ENCODE data around the gene UGT8. TPM values are rescaled to one million over a fixed set of nuclear protein-coding genes. Genes with fewer than 3 reads are reported as not detected.

UGT8 gene
- total and polyA plus RNA-seq, 4 donors, result not detected

DNA sequence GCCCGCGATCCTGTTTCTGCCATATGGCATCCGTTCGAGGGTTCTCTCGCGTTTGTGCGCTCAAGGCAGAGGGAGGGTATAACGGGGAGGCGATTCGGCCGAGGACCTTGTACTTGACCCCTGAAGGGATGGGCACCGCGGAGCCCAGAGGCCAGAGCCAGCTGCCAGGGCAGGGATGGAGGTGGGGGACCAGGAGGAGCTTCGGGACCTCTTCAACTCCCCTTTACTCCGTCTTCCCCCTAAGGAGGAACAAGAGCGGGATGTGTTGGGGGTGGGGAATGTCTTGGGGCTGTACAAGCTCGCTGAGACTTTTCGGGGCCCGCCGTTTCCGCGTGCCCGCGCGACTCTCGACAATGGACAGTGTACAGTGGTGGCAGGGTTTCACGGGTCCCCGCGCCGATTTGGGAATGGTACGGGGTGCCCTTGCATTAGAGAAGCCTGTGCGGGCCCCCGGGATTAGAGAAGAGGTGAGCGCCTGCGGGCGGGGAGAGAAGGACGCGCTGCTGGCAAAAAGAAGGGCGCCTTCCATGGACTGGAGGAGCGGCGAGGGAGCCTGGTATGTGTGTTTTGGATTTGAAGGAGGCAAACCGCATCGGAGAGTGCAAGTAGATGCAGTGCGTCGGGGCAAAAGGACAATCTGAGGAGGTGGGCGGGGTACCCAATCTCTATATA, 760 bp downstream of the UGT8 start:
- no peak for TF ChIP-seq RXRA (IDR thresholded peaks at IDR 0.05)
- no peak for TF ChIP-seq ZBTB33 (IDR thresholded peaks at IDR 0.05)
- WGBS, result 3% methylated on average over 46 of the region's 46 CpGs
- Histone ChIP-seq H3K9me3 (ENCODE audit: control insufficient read depth in 4 of 4, low read length in 3 of 4) (no peaks in the 10 kb centered on the region), H3K4me1 (ENCODE audit: control insufficient read depth in 4 of 4, insufficient read depth in 4 of 4, low read length in 3 of 4) (peaks cover 3 to 19% (median 10%) of the 10 kb centered on the region in 4 donors), H3K27ac (ENCODE audit: low read depth in 1 of 2, low read length in 2 of 2) (no peak overlapping the region), H3K27me3 (ENCODE audit: control insufficient read depth in 4 of 4, insufficient read depth in 4 of 4, low read length in 3 of 4) (peaks cover 0 to 10% (median 5%) of the 10 kb centered on the region in 4 donors), H3K4me3 (ENCODE audit: low read depth in 1 of 3, low read length in 3 of 3) (peak overlapping the region in 1 of 3 donors; percentile 15), H3K9ac (ENCODE audit: low read depth in 1 of 2, low read length in 2 of 2) (no peak overlapping the region), H3K36me3 (ENCODE audit: control insufficient read depth in 4 of 4, insufficient read depth in 3 of 4, low read depth in 1 of 4, low read length in 3 of 4) (no peaks in the 10 kb centered on the region)
- no peak for DNase-seq (ENCODE audit: low spot score)

DNA sequence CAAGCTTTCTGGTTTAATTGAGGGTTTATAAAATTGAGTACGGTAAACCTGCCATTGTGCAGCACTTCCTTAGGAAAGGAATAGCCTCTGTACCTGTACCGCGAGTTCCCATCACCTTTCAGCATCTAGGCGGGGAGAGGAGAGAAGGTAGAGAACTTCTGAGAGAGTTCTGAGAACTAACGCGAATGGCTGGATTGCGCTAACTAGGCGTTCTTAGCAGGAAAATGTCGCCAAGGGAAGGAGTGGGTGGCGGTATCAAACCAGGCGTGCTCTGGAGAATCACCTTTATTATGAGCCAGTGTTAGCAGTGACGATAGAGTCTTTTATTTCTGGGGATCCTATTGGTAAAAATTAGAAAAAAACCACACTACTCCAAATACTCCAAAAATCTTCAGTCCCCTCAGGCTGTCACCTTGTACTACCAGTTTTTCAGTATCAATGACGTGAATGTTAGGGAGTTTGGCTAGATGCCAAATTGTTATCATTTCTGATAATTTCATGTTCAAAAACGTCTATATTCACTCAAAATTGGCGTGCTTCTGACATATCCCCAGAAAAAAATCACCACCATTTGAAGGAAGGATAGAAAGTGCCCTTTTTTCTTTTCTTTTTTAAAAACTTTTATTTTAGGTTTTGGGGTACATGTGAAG, 1.4 kb downstream of the UGT8 start:
- Histone ChIP-seq H3K9me3 (ENCODE audit: control insufficient read depth in 4 of 4, low read length in 3 of 4) (no peaks in the 10 kb centered on the region), H3K36me3 (ENCODE audit: control insufficient read depth in 4 of 4, insufficient read depth in 3 of 4, low read depth in 1 of 4, low read length in 3 of 4) (no peaks in the 10 kb centered on the region), H3K27ac (ENCODE audit: low read depth in 1 of 2, low read length in 2 of 2) (no peak overlapping the region), H3K4me1 (ENCODE audit: control insufficient read depth in 4 of 4, insufficient read depth in 4 of 4, low read length in 3 of 4) (peaks cover 3 to 19% (median 10%) of the 10 kb centered on the region in 4 donors), H3K9ac (ENCODE audit: low read depth in 1 of 2, low read length in 2 of 2) (no peak overlapping the region), H3K27me3 (ENCODE audit: control insufficient read depth in 4 of 4, insufficient read depth in 4 of 4, low read length in 3 of 4) (peaks cover 0 to 10% (median 5%) of the 10 kb centered on the region in 4 donors), H3K4me3 (ENCODE audit: low read depth in 1 of 3, low read length in 3 of 3) (no peak overlapping the region)
- 11% methylated on average over 15 of the region's 15 CpGs for WGBS
- TF ChIP-seq MAX (IDR thresholded peaks at IDR 0.05), result no peak
- no peak for TF ChIP-seq GABPA (IDR thresholded peaks at IDR 0.05 in 1 of 2, conservative IDR thresholded peaks at IDR 0.05 in 1 of 2)
- DNase-seq (ENCODE audit: low spot score), result no peak

- peaks cover 3 to 19% (median 10%) of the 10 kb centered on the region in 4 donors for H3K4me1 ChIP-seq (ENCODE audit: control insufficient read depth in 4 of 4, insufficient read depth in 4 of 4, low read length in 3 of 4)
- TF ChIP-seq FOXA2 (IDR thresholded peaks at IDR 0.05) (no peak), CTCF (IDR thresholded peaks at IDR 0.05; ENCODE audit: low read depth, low read length, missing input control) (no peak), MAX (IDR thresholded peaks at IDR 0.05) (no peak), HNF4G (IDR thresholded peaks at IDR 0.05) (no peak), GABPA (IDR thresholded peaks at IDR 0.05 in 1 of 2, conservative IDR thresholded peaks at IDR 0.05 in 1 of 2) (no peak), YY1 (IDR thresholded peaks at IDR 0.05) (no peak), RAD21 (IDR thresholded peaks at IDR 0.05) (no peak), SP1 (IDR thresholded peaks at IDR 0.05) (no peak), HNF4A (conservative IDR thresholded peaks at IDR 0.05) (no peak), JUND (IDR thresholded peaks at IDR 0.05) (no peak), EGR1 (IDR thresholded peaks at IDR 0.05; ENCODE audit: low read depth in 2 of 2) (no peak)
- TF ChIP-seq, protein P1, sequence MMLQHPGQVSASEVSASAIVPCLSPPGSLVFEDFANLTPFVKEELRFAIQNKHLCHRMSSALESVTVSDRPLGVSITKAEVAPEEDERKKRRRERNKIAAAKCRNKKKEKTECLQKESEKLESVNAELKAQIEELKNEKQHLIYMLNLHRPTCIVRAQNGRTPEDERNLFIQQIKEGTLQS (IDR thresholded peaks at IDR 0.05), result no peak
- DNase-seq (ENCODE audit: low spot score), result no peak
- H3K9me3 ChIP-seq (ENCODE audit: control insufficient read depth in 4 of 4, low read length in 3 of 4), result no peaks in the 10 kb centered on the region
- no peak overlapping the region for H3K27ac ChIP-seq (ENCODE audit: low read depth in 1 of 2, low read length in 2 of 2)
- whole genome bisulfite sequencing, result 90% methylated on average over 1 of the region's 1 CpG
- H3K9ac ChIP-seq (ENCODE audit: low read depth in 1 of 2, low read length in 2 of 2), result no peak overlapping the region
- H3K36me3 ChIP-seq (ENCODE audit: control insufficient read depth in 4 of 4, insufficient read depth in 3 of 4, low read depth in 1 of 4, low read length in 3 of 4), result no peaks in the 10 kb centered on the region
- peaks cover 0 to 10% (median 5%) of the 10 kb centered on the region in 4 donors for H3K27me3 ChIP-seq (ENCODE audit: control insufficient read depth in 4 of 4, insufficient read depth in 4 of 4, low read length in 3 of 4)
- no peak overlapping the region for H3K4me3 ChIP-seq (ENCODE audit: low read depth in 1 of 3, low read length in 3 of 3)
Measured at GRCh38 chr4:114600672-114601071, 2.1 kb downstream of the UGT8 start.

All from liver (tissue), 9 donors.